Occipital lobe (tissue), 2 donors: ENCODE data around the gene F7. TPM values are rescaled to one million over a fixed set of nuclear protein-coding genes. Genes with fewer than 3 reads are reported as not detected.

Source experiments
- DNase-seq: peaks from one replicate; lab custom pipeline; 2025; lab: John Stamatoyannopoulos, UW
- total RNA-seq: library from RNA; depleted of rRNA; stranded (reverse); fragments of >200 nt; gene quantifications from one replicate; pipeline ENCODE4 v1.2.3, GENCODE V29; 2014

Gene F7
- total RNA-seq, 1 donor from 2014 or later: 0.16 TPM

DNA sequence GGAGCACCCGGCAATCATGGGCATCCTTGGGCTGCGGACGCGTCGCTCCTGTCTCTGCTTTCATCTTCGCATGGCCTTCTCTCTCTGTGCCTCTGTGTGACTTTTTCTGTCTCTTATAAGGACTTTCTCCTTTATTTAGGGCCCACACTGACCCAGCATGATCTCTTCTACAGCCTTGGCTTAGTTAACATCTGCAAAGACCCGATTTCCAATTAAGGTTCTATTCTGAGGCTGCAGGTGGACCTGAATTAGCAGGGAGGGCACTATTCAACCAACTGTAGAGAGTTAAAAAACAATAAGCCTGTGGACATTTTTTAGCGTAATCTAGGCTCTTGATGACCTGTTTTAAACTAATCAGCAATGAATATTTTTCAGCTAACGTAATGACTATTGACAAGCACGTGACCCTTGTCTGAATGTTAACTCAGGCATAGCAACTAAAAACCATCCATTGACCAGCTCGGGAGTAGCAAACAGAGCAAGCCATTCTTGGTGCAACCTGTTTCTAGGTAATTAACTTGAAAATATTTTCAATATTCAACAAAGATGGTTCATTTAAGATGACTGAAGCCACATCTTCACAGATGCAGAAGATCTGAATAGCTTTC is 32.2 kb downstream of the F7 start:
- DNase-seq: no peak

DNA sequence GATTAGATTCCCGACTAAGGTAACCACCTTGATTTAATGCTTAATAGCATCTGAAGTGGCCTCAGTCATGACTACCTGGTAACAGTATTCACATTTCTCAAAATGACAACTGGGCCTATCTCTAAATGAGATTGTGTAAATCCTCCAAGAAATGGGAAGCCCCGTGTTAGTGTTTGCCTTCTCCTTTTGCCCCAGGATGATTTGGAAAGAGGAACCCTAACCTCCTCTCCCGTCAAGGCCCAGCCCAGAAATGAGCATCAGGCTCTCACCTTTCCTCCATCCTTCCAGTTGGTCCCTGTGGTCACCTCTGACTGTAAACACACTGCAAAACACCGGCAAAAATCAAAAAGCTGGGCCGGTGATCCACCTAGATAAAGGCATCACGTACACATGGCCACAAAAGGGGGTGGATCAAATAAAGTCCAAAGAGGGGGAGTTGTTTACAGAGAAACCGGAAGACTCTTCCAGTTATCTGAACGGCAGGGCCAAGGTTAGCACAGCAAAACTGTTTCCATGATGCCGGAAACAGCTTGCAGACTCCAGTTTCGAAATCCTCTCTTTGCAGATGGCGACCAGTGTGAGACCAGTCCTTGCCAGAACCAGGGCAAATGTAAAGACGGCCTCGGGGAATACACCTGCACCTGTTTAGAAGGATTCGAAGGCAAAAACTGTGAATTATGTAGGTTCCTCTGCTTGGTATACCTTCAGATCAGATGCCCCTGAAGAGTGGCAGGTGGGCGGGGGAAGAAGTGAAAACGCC is 33.4 kb downstream of the F7 start:
- no peak for DNase-seq

- DNase-seq: no peak
Measured at GRCh38 chr13:113139577-113139976, 34.0 kb downstream of the F7 start.

GRCh38 chr13:113140677-113141600 is 35.3 kb downstream of the F7 start:
- no peak for DNase-seq

- DNase-seq: no peak
Measured at GRCh38 chr13:113141601-113141970, 36.0 kb downstream of the F7 start.

DNA sequence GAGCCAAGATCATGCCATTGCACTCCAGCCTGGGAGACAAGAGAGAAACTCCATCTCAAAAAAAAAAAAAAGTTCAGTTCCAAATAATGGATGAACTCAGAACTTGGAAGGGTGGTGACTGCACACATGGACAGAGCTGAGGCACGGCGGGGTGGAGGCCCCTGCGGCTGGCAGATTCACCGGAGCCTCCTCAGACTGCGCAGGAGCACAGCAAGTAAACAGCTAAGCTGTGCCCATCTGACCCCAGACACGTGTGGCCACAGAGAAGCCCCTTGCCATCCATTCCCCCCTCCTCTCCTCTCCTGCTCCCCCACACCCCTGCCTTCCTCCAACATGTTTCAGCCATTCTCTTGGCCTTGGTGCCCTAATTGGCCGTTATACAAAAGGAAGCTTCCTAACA is 37.3 kb downstream of the F7 start:
- no peak for DNase-seq

DNA sequence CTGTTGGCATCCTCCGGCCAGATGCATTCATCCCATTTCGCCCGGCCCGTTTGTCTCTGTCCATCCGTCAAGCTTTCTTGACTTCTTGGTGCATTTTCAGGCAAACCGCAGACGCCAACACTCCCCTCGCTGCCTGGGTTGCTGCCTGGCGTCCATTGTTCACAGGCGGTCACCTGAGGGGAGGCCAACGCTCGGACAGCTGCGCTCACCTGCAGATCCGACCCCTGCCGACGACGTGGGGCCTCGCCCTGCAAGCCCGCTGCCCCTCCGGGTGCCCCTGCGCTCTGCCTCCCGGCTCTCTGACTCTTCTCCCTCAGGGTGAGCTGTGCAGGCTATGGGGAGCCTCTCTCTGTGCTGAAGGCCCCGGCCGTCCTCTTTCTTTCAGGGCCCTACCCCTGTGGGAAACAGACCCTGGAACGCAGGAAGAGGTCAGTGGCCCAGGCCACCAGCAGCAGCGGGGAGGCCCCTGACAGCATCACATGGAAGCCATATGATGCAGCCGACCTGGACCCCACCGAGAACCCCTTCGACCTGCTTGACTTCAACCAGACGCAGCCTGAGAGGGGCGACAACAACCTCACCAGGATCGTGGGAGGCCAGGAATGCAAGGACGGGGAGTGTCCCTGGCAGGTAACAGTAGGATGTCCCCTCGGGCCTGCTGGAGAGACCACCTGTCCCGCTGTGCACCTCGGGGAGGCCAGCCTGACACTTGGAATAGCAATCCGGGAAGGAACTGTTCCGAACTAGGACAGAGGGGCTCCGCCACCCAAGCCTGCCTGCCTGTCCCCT is 38.1 kb downstream of the F7 start:
- DNase-seq: no peak

DNA sequence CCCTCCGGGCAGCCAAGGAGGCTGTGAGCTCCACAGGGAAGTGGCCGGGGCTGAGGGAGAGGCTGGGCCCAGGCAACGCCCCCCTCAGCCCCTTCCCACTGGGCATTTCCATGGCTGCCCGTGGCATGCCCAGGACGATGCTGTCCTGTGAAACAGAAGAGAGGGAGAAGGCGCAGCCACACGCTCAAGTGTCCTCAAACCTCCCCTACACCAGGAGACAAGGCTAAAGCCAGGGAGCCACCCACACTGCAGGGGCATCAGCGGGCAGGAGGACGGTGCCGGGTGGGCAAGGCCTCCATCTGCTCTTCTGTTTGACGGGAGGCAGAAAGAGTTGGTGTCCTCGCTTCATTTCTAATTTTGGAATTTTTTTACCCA is 38.7 kb downstream of the F7 start:
- DNase-seq: no peak

GRCh38 chr13:113145496-113145895 is 39.9 kb downstream of the F7 start:
- DNase-seq: no peak

DNA sequence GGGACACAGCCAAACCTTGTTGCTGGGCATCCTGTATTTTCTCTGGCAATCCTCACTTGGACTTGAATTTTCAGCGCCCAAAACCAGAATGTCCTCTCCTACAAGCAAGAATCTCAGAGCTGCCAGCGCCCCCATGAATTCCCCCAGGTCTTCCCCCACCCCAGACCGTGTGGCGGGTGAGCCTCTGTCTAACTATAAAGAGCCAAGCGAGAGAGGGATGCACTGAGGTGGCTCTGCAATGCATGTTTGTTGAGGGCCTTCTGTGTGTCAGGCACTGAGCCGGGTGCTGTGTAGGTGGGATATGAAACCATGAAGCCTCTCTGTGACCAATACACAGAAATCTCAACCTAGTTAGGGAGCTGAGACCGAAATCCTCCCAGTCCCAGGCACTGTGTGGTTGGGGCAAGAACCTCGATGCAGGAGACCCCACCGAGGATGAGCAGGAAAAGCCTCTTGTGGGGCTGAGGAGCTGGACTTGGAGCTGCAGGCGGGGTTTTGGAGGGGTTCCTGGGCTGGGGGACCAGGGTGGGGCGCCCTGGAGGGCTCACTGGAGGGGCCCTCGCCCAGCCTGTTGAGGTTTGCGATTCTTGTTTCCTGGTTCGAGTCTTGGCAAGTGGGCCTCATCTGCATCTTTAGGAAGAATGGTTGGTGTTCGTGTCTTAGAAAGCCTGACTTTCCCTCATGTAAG is 40.5 kb downstream of the F7 start:
- DNase-seq: no peak

GRCh38 chr13:113146750-113147149 is 41.2 kb downstream of the F7 start:
- no peak for DNase-seq

DNA sequence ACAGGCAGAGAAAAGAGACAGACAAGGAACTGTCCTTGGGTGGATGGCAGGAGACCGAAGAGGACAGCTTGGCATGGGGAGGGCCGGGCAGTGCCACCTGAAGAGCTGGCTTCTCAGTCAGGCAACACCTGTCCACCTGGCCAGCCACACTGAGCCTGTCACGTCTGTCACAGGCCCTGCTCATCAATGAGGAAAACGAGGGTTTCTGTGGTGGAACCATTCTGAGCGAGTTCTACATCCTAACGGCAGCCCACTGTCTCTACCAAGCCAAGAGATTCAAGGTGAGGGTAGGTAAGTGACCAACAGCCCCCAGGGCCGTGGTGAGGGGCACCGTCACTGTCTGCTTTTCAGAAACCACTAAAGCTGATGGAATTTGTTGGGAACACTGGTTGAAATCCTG is 41.6 kb downstream of the F7 start:
- no peak for DNase-seq

GRCh38 chr13:113148407-113148806 is 42.8 kb downstream of the F7 start:
- no peak for DNase-seq

DNA sequence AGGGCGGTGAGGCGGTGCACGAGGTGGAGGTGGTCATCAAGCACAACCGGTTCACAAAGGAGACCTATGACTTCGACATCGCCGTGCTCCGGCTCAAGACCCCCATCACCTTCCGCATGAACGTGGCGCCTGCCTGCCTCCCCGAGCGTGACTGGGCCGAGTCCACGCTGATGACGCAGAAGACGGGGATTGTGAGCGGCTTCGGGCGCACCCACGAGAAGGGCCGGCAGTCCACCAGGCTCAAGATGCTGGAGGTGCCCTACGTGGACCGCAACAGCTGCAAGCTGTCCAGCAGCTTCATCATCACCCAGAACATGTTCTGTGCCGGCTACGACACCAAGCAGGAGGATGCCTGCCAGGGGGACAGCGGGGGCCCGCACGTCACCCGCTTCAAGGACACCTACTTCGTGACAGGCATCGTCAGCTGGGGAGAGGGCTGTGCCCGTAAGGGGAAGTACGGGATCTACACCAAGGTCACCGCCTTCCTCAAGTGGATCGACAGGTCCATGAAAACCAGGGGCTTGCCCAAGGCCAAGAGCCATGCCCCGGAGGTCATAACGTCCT is 43.4 kb downstream of the F7 start:
- DNase-seq: no peak

- no peak for DNase-seq
Measured at GRCh38 chr13:113149711-113150549, 44.3 kb downstream of the F7 start.

DNA sequence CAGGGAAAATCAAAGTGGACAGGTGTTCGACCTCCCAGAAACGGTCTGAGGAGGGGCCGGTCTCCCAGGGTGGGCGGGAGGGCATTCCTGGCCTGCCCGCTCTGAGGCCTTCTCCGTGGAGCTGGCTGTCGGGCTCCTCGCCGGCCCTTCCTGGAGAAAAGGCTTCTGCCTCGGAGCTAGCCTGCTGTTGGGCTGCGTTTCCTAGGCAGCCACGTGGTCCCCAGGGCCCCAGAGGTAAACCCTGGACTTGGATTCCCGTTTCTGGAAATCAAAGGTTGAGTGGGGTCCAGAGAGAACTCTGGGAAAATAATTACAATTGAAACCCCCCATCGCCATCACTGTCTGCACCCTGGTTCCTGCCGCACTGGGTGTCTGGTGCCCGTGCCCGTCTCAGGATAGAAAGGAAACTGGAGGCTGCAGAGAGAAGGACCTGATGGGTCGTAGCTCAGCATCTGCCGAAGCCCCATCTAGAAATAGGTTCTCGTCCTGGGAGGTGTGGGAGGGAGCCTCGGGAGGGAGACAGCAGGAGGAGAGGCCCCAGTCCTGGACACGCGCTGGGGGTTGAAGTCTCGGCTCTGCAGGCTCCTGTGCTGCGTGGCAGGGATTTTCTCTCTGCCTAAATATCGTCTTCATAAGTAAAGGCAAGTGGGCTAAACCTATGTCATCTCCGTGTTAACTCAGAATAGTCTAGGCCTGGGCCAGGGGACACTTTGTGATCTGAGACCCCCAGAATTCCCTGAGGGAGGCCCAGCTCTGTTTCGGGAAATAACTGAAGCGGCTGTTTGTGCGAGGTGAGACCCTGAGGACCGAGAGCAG is 45.2 kb downstream of the F7 start:
- DNase-seq: no peak

GRCh38 chr13:113151745-113152690 is 46.4 kb downstream of the F7 start:
- DNase-seq: no peak

GRCh38 chr13:113152691-113152983 is 47.0 kb downstream of the F7 start:
- DNase-seq: no peak
